Measurements from ENCODE around the gene AMBRA1. TPM values are rescaled to one million over a fixed set of nuclear protein-coding genes. Genes with fewer than 3 reads are reported as not detected.

Gene AMBRA1, protein sequence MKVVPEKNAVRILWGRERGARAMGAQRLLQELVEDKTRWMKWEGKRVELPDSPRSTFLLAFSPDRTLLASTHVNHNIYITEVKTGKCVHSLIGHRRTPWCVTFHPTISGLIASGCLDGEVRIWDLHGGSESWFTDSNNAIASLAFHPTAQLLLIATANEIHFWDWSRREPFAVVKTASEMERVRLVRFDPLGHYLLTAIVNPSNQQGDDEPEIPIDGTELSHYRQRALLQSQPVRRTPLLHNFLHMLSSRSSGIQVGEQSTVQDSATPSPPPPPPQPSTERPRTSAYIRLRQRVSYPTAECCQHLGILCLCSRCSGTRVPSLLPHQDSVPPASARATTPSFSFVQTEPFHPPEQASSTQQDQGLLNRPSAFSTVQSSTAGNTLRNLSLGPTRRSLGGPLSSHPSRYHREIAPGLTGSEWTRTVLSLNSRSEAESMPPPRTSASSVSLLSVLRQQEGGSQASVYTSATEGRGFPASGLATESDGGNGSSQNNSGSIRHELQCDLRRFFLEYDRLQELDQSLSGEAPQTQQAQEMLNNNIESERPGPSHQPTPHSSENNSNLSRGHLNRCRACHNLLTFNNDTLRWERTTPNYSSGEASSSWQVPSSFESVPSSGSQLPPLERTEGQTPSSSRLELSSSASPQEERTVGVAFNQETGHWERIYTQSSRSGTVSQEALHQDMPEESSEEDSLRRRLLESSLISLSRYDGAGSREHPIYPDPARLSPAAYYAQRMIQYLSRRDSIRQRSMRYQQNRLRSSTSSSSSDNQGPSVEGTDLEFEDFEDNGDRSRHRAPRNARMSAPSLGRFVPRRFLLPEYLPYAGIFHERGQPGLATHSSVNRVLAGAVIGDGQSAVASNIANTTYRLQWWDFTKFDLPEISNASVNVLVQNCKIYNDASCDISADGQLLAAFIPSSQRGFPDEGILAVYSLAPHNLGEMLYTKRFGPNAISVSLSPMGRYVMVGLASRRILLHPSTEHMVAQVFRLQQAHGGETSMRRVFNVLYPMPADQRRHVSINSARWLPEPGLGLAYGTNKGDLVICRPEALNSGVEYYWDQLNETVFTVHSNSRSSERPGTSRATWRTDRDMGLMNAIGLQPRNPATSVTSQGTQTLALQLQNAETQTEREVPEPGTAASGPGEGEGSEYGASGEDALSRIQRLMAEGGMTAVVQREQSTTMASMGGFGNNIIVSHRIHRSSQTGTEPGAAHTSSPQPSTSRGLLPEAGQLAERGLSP (N-terminal part only)
- total RNA-seq (2014; rRNA removed; shearing (Covaris generic); ENCODE audit: low replicate concordance) = 17.0 and 17.7 TPM in 2 replicates

DNA sequence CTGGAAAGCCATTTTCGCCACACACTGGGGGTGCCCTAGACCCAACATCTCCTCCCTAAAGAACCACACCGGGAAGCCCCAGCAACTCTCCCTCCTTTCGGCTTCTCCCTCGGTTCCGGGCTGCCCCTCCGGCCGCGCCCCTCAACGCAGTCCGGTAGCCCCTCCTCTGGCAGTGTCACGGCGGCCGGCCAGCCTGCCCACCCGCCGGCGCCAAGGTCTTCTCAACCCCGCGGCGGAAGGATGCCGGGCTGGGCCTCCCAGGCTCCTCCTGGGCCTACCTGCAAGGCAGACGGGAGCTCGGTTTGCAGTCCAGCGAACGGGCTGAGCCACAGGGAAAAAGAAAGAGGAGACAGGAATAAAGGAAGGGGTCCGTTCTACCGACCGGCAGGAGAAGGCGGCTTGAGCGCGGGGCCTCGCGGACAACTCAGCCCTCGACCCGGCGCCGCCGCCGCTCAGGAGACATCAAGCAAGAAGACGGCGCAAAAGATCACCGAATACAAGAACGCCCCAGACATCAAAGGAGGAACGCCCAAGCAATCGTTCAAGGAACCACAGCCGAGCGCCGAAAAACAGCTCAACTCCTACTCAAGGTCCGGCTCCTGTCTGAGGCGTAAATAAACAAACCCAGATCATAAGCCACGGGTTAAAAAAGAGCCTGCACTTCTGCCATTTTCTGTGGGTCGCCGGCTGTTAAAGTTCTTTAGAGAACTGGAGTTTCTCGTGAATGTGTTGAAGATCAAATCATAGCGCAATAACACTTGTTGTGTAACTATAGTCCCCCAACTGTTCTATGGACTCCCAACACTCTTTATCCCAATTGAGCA is at the start of gene AMBRA1:
Gene AMBRA1, minus strand, starts transcription at position 474 of the 824 bp plus-strand sequence. CDS start 45,643 bp downstream, outside the sequence.
- Histone ChIP-seq H3K4me3 (peak within 1 kb of the TSS; percentile 92), H3K9me3 (no peaks in the 10 kb centered on the region), H3K36me3 (no peaks in the 10 kb centered on the region), H3K27me3 (no peaks in the 10 kb centered on the region)
- peak; percentile 85 for DNase-seq

DNA sequence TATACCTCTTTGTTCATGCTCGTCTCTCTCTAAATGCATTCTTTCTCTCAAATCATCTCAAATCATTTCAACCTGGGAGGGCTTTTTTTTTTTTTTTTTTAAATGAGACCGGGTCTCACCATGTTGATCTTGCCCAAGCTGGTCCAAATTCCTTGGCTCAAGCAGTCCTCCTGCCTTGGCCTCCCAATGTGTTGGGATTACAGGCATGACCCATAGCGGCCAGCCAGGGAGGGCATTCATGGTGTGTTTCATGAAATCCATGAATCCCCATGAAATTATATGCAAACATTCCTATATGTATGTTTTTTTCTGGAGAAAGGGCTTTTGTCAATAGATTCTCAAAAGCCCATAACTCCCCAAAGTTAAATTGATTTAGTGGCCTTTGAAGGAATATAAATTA is 49.7 kb upstream of the AMBRA1 start:
- Histone ChIP-seq H3K9me3 (no peaks in the 10 kb centered on the region), H3K36me3 (peaks cover 26% of the 10 kb centered on the region), H3K4me3 (no peak overlapping the region), H3K27me3 (no peaks in the 10 kb centered on the region)
- DNase-seq = no peak

DNA sequence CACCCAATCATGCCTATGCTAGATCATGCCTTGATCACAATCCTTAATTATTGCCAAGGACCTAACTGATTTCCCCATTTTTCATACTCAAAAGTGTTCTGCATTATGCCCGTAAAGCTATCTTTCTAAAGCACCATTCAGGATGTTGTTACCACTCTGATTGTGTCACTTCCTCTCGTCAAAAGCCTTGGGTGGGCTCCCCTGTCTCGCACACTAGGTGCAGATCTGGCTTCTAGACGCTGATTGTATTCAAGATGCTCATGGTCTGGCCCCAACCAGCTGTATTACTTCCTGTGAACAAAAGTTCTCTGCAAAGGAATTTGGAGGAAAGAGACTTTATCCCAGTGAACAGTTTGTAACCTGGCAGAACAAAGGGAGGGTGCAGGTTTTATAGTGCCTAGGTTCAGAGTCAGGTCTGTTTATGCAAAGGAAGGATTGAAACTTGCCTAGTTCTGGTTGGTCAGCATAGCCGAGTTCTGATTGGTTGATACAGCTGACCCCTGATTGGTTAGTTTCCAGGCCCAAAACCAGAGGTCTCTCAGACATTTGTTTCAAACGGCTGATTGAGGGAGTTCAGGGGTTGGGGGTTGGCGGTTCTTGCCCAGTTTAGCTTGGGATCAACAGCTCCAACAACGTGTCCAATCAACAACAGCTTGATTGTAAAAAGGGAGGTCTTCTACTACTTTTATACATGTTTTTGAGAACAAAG is 49.0 kb upstream of the AMBRA1 start:
- H3K36me3 ChIP-seq = peaks cover 25% of the 10 kb centered on the region
- no peaks in the 10 kb centered on the region for H3K27me3 ChIP-seq
- no peaks in the 10 kb centered on the region for H3K9me3 ChIP-seq
- no peak for DNase-seq
- H3K4me3 ChIP-seq = no peak overlapping the region

DNA sequence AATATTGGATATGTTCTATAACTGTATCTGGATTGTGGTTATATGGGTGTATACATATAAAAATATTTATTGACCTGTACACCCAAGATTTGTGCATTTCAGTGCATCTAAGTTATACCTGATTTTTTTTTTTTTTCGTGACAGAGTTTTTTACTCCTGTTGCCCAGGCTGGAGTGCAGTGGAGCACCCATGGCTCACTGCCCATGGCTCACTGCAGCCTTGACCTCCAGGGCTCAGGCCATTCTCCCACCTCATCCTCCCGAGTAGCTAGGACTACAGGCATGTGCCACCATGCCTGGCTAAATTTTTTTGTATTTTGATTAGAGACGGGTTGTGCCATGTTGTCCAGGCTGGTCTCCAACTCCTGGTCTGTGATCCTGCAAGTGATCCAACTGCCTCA is 47.8 kb upstream of the AMBRA1 start:
- Histone ChIP-seq H3K27me3 (no peaks in the 10 kb centered on the region), H3K9me3 (no peaks in the 10 kb centered on the region), H3K36me3 (peaks cover 17% of the 10 kb centered on the region), H3K4me3 (no peak overlapping the region)
- no peak for DNase-seq

DNA sequence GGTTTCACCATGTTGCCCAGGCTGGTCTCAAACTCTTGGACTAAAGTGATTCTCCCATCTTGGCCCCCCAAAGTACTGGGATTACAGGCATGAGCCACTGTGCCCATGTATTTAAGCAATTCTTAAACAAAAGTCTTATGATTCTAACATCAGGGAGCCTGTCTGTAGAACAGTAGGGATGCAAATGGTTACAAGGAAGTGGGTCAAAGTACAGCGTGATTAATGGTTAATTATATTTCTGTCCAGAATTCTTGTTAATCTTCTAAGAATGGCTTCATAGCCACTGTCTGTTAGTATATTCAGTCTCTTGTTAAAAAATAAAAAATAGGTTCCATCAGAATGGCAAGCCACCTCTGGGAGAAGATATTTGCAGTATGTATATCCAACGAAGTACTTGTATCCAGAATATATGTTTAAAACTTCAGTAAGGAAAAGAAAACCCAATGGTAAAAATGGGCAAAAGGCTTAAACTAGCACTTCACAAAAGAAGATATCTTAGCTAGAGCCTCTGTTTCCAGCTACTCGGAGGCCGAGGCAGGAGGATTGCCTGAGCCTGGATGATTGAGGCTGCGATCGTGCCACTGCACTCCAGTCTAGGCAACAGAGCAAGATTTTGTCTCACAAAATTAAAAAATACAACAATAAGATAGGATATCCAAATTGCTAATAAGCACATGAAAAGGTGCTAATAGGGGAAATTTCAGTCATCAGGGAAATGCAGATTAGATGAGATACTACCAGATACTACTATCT is 46.4 kb upstream of the AMBRA1 start:
- Histone ChIP-seq H3K4me3 (no peak overlapping the region), H3K36me3 (peaks cover 10% of the 10 kb centered on the region), H3K9me3 (no peaks in the 10 kb centered on the region), H3K27me3 (no peaks in the 10 kb centered on the region)
- no peak for DNase-seq

DNA sequence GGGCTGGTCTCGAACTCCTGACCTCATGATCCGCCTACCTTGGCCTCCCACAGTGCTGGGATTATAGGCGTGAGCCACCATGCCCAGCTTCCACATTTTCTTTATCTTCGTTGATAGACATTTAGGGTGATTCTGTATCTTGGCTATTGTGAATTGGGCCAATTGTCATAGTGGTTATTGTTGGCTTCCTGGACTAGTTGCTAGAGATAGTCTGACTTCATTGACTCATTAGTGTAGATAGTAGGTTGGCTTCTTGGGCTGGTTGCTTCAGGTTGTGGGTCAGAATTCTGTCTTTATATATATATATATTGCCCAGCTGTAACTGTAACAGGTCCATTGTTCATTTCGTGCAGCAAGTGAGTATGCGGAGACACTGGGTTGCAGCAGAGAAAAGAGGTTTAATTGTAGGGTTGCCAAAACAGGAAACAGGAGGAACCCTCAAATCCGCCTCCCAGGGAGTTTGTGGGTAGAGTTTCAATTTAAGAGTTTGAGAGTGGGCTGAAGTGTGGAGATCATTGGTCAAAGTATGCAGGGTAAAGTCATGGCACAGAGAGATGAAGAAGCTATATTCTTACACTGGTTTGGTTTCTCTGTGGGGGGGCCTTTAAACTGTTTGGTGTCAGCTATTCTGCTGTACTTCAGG is 45.5 kb upstream of the AMBRA1 start:
- H3K9me3 ChIP-seq = no peaks in the 10 kb centered on the region
- no peak for DNase-seq
- no peak overlapping the region for H3K4me3 ChIP-seq
- peaks cover 10% of the 10 kb centered on the region for H3K36me3 ChIP-seq
- H3K27me3 ChIP-seq = no peaks in the 10 kb centered on the region

DNA sequence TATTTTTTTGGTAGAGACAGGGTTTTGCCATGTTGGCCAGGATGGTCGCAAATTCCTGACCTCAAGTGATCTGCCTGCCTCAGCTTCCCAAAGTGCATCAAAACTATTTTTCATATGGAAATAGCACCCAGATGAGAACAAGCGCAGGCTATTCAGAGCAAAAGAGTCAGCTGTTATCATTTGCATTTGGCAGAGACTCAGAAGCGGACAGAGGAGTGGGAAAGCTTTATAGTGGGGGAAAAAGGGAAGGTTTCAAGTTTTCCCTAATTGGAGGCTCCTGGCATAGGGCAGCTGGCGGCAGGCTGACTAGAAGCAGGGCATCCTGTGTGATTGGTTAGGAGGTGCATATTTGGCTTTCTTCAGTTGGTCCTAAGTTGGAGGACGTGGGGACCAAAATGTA is 43.7 kb upstream of the AMBRA1 start:
- no peak overlapping the region for H3K4me3 ChIP-seq
- H3K9me3 ChIP-seq = no peaks in the 10 kb centered on the region
- no peak for DNase-seq
- H3K27me3 ChIP-seq = no peaks in the 10 kb centered on the region
- H3K36me3 ChIP-seq = peaks cover 7% of the 10 kb centered on the region

DNA sequence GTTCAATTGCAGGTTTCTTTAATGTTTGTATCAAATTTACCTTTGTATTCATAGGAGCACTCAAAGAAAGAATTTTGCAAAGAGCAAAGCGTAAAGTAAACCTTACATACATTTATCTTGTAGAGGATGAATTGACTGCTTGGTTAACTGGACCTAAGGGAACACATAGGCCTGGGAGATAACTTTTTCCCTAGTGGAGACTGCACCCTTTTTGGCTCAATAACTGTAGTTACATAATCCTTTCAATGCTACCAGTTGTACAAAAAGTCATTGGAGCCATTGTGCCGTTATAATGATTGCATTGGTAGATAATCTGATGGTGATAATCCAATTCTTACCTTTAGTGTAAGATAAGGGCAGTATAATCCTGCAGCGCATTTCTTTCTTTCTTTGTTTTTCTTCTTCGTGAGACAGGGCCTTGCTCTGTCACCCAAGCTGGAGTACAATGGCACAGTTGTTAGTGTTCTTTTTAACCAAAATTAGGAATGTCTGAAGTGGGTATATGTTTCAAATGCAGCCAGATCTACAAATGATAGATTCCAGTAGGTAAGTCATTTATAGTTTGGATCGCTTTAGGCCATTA is 41.8 kb upstream of the AMBRA1 start:
- no peak for DNase-seq
- Histone ChIP-seq H3K4me3 (no peak overlapping the region), H3K9me3 (no peaks in the 10 kb centered on the region), H3K36me3 (peaks cover 8% of the 10 kb centered on the region), H3K27me3 (no peaks in the 10 kb centered on the region)

DNA sequence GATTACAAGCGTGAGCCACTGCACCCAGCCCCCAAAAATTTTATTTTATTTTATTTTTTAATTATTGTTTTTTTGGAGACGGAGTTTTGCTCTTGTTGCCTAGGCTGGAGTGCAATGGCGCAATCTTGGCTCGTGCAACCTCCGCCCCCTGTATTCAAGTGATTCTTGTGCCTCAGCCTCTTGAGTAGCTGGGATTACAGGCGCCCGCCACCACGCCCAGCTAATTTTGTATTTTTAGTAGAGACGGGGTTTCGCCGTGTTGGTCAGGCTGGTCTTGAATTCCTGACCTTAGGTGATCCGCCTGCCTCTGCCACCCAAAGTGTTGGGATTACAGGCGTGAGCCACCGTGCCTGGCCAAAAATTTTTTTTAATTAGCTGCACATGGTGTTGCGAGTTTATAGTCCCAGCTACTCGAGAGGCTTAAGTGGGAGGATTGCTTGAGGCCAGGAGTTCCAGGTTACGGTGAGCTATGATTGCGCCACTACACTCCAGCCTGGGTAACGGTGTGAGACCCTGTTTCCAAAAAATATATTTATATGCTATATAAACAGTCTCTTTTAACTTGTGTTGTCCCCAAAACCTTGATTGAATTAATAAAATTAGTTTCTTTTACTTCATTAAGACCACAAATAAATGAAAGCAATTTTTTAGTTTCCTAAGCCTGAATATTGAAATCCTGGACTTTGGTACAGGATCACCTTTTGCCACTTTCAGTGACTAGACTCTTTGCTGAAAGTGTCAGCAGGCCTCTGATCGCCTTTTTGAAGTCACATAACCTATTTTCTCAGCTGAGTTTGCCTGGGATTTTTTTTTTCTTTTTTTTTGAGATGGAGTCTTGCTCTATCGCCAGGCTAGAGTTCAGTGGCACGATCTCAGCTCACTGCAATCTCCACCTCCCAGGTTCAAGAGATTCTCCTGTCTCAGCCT is 39.7 kb upstream of the AMBRA1 start:
- no peak overlapping the region for H3K4me3 ChIP-seq
- DNase-seq = no peak
- H3K9me3 ChIP-seq = no peaks in the 10 kb centered on the region
- peaks cover 8% of the 10 kb centered on the region for H3K36me3 ChIP-seq
- H3K27me3 ChIP-seq = no peaks in the 10 kb centered on the region

DNA sequence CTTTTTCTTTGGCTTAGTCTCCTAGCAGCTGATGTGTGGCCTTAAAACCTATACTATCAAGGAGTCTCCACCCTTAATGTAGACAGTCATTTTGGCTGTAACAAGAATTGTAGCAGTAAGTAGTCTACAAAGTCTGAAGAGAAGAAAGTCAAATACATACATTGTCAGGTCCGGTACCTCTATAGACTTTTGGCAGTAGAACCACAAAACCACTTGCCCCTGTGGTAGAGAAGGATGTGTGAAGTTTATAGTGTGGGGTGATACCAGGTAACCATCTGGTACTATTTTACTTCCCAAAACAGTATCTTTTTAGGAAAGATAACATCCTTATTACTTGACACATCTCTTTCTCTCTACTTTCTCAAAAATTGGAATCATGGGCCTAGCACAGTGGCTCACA is 38.7 kb upstream of the AMBRA1 start:
- Histone ChIP-seq H3K9me3 (no peaks in the 10 kb centered on the region), H3K27me3 (no peaks in the 10 kb centered on the region), H3K36me3 (peaks cover 8% of the 10 kb centered on the region), H3K4me3 (no peak overlapping the region)
- no peak for DNase-seq

DNA sequence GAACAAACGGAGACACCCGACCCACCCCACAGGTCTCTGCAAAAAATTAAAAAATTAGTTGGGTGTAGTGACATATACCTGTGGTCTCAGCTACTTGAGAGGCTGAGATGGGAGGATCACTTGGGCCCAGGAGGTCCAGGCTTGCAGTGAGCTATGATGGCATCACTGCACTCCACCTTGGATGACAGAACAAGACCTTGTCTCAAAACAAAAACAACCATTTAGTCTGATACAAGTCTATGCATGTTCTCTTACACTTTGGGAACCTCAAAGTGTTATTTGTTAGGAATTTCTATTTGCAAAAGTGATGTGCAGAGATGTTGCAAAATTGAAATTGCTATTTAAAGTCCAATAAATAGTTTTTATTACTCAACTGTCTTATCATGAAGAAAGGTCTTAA is 37.9 kb upstream of the AMBRA1 start:
- Histone ChIP-seq H3K36me3 (peaks cover 8% of the 10 kb centered on the region), H3K27me3 (no peaks in the 10 kb centered on the region)

DNA sequence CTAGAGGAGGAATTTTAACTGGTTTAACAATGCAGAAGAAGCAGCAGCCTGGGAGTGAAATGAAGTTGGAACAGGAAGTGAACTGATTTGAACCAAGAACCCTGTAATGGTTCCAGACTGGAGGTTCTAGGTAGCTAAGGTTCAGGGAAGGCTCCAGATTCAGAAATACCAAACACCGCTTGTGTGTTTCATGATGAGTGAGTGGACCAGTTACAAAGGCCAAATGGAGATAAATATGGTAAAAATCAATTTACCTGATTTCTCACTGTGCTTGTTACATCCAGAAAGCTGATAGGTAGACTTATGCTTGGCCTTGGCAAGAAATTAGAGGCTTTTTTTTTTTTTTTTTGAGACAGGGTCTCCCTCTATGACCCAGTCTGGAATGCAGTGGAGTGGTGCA is 36.4 kb upstream of the AMBRA1 start:
- no peak overlapping the region for H3K4me3 ChIP-seq
- no peak for DNase-seq
- peaks cover 8% of the 10 kb centered on the region for H3K36me3 ChIP-seq
- no peaks in the 10 kb centered on the region for H3K27me3 ChIP-seq
- H3K9me3 ChIP-seq = no peaks in the 10 kb centered on the region

More for the DNA sequence above, 37.9 kb upstream of the AMBRA1 start:
- H3K4me3 ChIP-seq = no peak overlapping the region
- no peaks in the 10 kb centered on the region for H3K9me3 ChIP-seq
- no peak for DNase-seq

DNA sequence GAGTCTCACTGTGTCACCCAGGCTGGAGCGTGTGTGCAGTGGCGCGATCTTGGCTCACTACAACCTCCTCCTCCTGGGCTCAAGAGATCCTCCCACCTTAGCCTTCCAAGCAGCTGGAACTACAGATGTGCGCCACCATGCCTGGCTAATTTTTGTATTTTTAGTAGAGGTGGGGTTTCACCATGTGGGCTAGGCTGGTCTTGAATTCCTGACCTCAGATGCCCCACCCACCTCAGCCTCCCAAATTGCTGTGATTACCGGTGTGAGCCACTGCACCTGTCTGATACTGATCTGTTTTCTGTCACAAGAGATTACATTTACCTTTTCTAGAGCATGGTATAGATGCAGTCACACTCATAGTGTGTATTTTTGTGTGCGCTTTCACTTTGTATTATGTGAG is 35.1 kb upstream of the AMBRA1 start:
- Histone ChIP-seq H3K27me3 (no peaks in the 10 kb centered on the region), H3K36me3 (peaks cover 14% of the 10 kb centered on the region), H3K4me3 (no peak overlapping the region), H3K9me3 (no peaks in the 10 kb centered on the region)
- no peak for DNase-seq

Measured in MG63 (cell line).